LoVo (cell line): Measurements from ENCODE around the gene CCNYL1.
A peak's percentile ranks its signal among the peaks of the same experiment; 100 is the strongest.
"Not testable (repeated sequence)": the region's sequence is repeated elsewhere in the genome, so short reads cannot be mapped to it uniquely, and the experiment has no call there.

Experiments used
- DNase-seq: peaks from one replicate; pipeline ENCODE4 v3.0.0-alpha.2; 2016; ENCODE audit warnings: low spot score

Gene CCNYL1

GRCh38 chr2:207697411-207697810 lies 14.0 kb upstream of the CCNYL1 start:
- no peak for DNase-seq

DNA sequence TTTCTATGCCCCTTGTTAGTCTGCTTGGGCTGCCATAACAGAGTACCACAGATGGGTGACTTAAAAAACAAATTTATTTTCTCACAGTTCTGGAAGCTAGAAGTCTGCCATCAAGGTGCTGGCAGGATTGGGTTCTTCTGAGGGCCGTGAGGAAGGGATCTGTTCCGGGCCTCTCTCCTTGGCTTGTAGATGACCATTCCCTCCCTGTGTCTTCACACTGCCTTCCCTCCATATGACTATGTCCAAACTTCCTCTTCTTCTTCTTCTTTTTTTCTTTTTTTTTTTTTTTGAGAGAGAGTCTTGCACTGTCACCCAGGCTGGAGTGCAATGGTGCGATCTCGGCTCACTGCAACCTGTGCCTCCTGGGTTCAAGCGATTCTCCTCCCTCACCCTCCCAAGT lies 13.1 kb upstream of the CCNYL1 start:
- DNase-seq, result no peak

DNA sequence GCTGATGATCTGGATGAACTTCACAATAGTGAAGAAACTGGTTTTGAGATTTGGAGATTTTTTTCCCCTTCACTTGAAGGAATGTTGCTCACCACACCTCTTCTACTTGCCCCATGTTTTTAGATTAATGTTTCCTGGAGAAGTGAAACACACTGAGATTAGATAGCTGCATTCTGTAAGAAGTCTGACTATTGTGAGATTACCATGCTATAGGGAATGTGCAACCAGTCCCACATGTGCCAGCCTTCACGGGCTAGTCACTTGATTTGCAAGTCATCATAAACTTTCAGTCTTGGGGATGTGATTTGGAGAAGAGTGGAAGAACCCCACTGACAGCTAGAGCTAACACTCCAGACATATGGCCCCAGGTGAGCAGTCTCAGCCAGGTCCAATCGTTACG lies 7.4 kb upstream of the CCNYL1 start:
- DNase-seq, result no peak

DNA sequence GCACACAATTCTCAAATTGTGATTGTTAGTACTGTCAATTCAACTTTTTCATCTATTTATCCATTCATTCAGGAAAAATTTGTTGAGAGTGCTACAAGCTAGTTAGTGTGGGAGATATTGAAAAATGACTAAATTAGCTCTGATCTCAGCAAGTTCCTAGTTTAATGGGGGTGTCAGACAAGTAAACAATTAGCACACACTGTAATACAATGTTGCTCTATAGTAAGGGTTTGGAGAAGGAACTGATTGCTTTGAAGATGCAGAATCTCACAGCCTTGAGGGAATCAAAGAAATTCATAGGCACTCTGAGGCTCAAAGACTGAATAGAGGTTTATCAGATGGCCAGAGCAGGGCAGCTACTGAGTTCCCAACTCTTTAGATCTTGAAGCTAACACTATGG lies 6.8 kb upstream of the CCNYL1 start:
- no peak for DNase-seq

DNA sequence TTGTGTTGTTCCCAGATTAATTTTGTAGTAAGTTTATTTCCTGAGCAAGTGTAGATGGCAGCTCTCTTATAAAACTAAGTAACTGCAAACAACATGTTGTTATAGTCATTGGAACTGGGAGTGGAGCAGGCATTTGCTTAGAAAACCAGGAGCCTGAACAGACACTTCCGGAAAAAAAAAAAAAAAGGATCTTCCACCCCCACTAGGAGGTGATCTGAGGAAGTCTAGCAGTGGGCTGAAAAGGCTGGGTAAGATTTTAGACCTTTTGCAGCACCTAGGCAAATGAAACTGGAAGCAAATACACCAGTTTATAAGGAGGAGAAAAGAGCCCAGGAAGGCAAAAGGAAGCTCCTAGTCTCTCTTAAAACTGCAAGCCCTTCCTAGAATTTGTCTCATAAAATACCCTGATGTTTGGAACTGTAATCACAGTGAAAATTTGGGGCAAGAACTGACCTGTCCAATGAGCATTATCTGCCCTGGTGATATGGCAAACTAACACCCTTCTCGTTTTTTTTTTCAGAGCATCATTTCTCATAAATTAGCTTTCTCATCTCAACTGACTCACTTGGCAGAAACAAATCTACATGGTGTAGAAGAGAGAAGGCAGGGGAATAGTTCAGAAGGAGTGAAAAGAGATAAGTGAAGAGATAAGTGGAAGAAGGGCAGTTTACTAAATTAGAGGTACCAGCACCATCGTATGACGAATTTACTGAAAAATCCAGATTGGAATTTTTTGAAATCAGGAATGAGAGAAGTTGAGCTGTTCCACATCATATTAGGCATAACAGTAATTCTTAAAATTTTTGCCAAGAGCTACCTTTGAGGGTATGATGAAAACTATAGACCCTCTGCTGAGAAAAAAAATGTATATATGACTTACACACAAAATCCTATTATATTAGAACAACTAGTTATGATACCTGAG lies 4.2 kb upstream of the CCNYL1 start:
- no peak for DNase-seq

DNA sequence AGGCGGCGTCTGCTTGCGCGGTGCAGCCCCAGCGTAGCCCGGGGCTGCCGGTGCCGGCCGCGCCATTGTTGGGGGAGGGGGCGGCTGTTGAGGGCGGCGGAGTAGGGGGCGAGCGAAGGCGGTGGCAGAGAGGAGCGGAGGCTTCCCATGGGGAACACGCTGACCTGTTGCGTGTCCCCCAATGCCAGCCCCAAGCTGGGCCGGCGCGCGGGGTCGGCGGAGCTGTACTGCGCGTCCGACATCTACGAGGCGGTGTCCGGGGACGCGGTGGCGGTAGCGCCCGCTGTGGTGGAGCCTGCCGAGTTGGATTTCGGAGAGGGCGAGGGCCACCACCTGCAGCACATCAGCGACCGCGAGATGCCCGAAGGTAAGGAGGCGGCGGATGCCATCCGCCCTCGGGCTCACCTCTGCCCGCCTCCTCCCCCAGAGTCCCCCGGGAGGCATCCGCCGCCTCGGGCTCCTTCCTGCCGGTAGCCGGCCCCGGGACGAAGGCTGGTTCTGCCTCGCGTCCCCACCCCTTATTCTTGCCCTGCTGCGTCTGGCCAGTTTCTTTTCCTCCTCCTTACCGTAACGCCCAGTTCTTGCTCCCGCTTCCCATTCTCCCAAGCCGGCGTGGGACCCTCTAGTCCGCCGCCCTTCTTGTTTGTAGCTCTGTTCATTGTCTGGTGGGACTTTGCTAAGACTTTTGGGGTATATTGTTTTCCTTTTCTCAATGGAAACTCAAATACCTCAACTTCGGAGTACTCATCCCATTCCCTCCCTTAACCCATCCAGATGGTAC lies 500 bp downstream of the CCNYL1 start:
- DNase-seq, result no peak

DNA sequence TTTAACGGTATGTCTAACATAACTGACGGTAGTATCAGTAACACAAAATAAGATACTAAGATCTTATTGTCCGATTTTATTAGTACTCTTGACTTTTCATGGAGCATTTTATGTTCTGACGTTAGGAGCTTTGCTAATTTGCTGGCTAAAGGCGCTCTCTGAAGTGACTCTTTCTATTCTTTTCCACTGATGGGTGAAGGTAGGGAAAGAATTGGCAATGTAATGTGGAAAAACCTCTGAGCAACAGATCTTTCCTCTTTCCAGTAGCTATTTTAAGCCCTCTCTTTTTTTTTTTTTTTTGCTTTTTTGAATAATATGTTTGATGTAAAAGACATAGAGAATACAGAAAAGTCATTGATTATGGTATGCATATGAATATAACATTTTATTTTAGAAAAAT lies 4.6 kb downstream of the CCNYL1 start:
- no peak for DNase-seq

DNA sequence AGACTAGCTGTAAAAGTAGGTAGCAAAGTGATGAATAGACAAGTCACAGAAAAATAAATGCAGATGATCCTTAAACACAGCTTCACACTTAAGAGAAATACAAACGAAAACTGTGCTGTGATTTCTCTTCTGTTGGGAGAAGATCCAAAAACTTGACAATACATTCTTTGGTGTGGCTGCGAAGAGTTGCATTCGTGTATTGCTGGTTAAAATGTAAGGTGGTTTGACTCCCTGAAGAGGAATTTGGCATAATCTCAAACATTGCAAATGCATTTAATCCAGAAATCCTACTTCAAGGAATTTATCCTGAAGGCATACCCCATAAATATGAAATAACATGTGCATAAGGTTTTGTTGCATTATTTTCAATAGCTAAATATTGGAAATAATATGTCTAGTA lies 7.1 kb downstream of the CCNYL1 start:
- DNase-seq, result no peak

DNA sequence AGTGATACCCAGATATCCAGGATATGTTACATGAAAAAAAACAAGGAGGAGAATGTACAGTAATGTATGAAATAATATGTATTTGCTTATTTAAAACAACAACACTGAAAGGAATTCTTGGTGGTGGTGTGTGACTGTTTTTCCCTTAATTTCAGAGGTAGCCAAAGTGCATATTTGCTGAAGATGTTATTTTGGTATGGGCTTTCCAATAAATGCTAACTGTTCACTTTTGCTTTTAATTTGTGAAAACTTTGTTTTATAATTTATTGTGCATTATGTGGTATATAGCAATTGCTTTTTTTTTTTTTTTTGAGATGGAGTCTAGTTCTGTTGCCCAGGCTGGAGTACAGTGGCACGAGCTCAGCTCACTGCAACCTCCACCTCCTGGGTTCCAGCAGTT lies 7.6 kb downstream of the CCNYL1 start:
- no peak for DNase-seq

GRCh38 chr2:207719655-207720054 lies 8.2 kb downstream of the CCNYL1 start:
- not testable (repeated sequence) for DNase-seq

- peak; percentile 34 for DNase-seq
Measured at GRCh38 chr2:207720517-207721187, 9.2 kb downstream of the CCNYL1 start.

GRCh38 chr2:207722773-207723424 lies 11.5 kb downstream of the CCNYL1 start:
- DNase-seq, result no peak

DNA sequence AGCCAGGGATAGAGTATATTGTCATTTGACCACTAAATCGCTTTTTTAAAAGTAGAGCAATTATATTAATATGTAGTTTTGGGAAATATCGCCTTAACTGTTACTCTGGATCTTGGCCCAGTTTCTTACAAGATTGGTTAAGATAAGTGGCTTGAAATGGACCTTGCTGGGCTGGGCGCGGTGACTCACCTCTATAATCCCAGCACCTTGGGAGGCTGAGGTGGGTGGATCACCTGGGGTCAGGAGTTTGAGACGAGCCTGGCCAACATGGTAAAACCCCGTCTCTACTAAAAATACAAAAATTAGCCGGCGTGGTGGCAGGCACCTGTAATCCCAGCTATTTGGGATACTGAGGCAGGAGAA lies 12.0 kb downstream of the CCNYL1 start:
- peak; percentile 69 for DNase-seq

DNA sequence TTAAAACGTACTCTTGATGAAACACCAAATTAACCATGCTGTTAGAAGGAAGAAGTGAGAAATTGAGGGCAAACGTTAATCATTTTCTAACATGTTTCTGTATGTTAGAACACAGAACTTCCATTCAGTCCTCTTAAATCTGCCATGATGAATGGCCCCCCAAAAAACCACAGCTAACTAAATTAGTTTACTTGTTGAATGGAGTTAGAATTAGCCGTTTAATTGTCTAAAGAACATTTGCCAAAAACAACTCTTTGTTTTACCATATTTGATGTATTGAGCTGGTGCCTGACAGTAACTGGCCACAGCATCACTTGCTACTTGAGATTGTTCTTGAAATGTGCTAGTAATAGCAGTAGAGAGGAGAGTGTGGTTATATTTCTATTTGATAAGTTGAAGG lies 12.7 kb downstream of the CCNYL1 start:
- no peak for DNase-seq

DNA sequence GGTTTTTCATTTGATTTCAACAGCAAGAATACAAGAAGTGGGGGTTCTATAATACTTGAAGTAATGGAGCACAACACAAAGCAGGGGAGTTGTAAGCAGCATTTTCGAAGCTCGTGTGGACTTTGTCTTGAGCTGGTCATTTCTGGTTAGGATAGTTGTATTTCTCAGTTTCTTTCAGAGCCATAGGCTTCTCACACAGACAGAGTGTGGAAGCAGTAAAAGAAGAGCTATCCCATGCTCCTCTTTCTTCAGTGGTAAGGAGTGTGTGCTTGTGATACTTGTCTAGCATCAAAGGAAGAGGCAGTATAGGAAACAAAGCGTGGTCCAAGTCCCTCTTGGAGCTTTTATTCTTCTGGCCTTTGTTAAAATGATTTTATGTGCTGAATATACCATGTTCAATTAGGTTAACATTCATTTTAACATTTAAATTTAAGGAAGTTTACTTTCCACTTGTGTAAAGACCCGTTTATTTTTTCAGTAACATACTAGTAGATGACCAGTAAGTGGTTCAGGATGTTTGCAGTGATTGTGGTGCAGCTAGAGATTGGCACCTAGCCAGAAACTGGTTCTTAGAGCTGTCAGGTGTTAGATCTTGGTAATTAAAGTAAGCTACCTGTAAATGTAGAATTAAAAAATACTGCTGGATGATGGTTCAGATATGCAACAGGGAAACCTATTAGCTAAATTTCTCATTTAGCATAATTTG lies 14.6 kb downstream of the CCNYL1 start:
- no peak for DNase-seq

GRCh38 chr2:207727261-207727660 lies 15.8 kb downstream of the CCNYL1 start:
- no peak for DNase-seq

GRCh38 chr2:207729465-207729998 lies 18.1 kb downstream of the CCNYL1 start:
- DNase-seq, result no peak

DNA sequence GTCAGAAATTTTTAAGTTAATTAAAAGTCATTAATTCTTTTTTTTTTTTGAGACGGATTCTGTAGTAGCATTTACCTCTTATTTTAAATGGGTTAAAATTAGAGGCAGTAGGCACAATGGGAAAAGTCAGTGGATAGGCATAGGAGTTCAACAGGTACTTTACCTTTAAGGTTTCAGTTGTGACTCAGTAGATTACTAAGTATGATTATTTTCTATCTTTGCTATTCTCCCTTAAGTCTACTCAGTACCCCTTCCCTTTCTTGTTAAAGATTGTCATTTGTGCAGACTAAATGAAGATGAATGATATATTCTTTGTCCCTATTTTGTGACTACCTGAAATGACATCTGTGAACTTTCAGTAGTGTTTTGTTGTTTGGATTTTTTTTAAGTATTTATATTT lies 19.7 kb downstream of the CCNYL1 start:
- DNase-seq, result no peak

DNA sequence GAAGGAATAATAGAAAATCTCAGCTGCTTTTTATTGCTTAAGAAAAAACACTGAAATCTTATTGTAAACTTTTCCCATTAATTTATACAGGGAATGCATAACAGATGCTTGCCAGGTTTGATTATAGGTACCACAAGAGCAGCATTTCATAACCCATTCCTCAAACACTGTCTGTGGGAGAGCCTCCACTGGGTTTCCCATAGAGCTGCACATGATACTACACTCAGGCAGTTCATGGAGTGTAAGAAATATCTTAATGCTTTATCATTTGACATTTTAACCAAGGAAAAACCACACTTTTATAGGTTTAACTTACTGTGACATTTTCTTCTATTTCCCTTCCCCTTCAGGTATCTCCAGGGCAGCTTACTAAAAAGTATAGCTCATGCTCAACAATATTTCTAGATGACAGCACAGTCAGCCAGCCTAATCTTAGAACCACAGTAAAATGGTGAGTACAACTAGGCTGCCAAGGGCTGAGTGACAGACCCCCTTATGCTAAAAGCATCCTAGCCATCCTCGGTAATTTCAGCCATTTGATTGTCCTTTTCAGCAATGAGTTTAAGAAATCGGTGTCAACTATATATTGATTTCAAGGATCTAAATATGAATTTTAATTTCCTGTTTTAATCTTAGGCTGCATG lies 22.3 kb downstream of the CCNYL1 start:
- no peak for DNase-seq

DNA sequence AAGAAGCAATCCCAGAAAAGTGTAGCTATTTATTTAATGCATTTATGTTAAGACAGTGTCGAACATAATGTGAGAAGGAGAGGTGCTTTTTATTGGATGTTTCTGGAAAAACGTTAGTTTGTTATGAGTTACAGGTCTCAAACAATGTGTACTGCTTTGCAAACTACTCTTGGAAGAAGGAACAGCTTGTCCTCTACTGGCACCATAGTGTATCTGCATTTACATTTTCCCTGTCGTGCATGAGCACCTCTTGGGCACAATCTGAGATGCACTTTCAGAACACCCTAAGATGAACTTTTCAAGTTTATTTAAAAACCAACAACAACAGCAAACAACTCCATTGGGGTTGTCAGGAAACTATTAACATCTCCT lies 22.8 kb downstream of the CCNYL1 start:
- DNase-seq, result no peak
